K562 (cell line): ENCODE results near the gene HSD17B13. TPM values are rescaled to one million over a fixed set of nuclear protein-coding genes. Genes with fewer than 3 reads are reported as not detected.
"Not testable (repeated sequence)": the region's sequence is repeated elsewhere in the genome, so short reads cannot be mapped to it uniquely, and the experiment has no call there.

Experiments
- ATAC-seq: fragments of 200-7000 bp; cut with Tn5 transposase; 3 replicates; pipeline ENCODE4 v1.9.1; 2020; ENCODE audit warnings: moderate library complexity
- BruUV-seq: library from RNA; stranded (reverse); fragments of 400-500 nt; replicated peaks from 2 replicates; lab custom pipeline; 2021; lab: Mats Ljungman, UMichigan
- CTCF ChIA-PET: fragments of 300-600 bp; formaldehyde crosslinking; extraction: SDS; loops from one replicate; lab custom pipeline; 2021; ENCODE audit warnings: low intra/inter-chr PET ratio; lab: Yijun Ruan, JAX
- POLR2A ChIA-PET: fragments of 300-600, 350-650 bp; sonication (Branson Sonifier 250); formaldehyde crosslinking; extraction: SDS; loops from one replicate; lab custom pipeline; 2021; ENCODE audit warnings: antibody characterized with exemption, inconsistent platforms; lab: Yijun Ruan, JAX
- DNase-seq, 4 experiments: peaks; one replicate each; pipeline versions ENCODE4 v3.0.0 to v3.0.0-alpha.2; 2011 to 2018; ENCODE audit warnings: low spot score in 3 of 4, mixed read lengths in 3 of 4; ENCODE audit errors: extremely low read depth in 1 of 4
- FAIRE-seq: peaks from 2 replicates; lab custom pipeline; 2011; peaks lifted over from hg19 to GRCh38; lab: Jason Lieb, UNC
- H2AFZ ChIP-seq: 2 replicates; pipeline ENCODE4 v1.6.0; 2011; ENCODE audit warnings: low read depth, low read length, control low read depth, inconsistent platforms
- H3K27ac ChIP-seq: fragments of 200-600 bp; 3 replicates; pipeline ENCODE4 v1.8.0; 2011; ENCODE audit warnings: low read depth, mild to moderate bottlenecking, control low read depth, inconsistent platforms, low read length, moderate library complexity, mixed read lengths; ENCODE audit errors: extremely low read depth
- H3K27me3 ChIP-seq, 2 experiments: fragments of 300-600 bp in 1 of 2; 2 replicates in 1 of 2; 3 replicates in 1 of 2; pipeline versions ENCODE4 v1.6.0 to v1.8.0; 2011; ENCODE audit warnings: inconsistent platforms in 2 of 2, low read length in 2 of 2, mild to moderate bottlenecking in 1 of 2, mixed read lengths in 1 of 2, moderate library complexity in 1 of 2; ENCODE audit not compliant: control insufficient read depth in 2 of 2, insufficient read depth in 2 of 2
- H3K36me3 ChIP-seq: fragments of 300-600 bp; 3 replicates; pipeline ENCODE4 v1.8.0; 2011; ENCODE audit warnings: mild to moderate bottlenecking, low read length, inconsistent platforms; ENCODE audit not compliant: control insufficient read depth, insufficient read depth
- H3K4me1 ChIP-seq, 2 experiments: fragments of 200-600 bp in 1 of 2; replicated peaks in 1 of 2; 2 replicates in 1 of 2; 3 replicates in 1 of 2; pipeline versions ENCODE4 v1.5.1 to v1.8.0; 2011; ENCODE audit warnings: inconsistent platforms in 2 of 2, low read length in 2 of 2, mild to moderate bottlenecking in 1 of 2, mixed read lengths in 1 of 2, moderate library complexity in 1 of 2; ENCODE audit not compliant: control insufficient read depth in 2 of 2, insufficient read depth in 2 of 2
- H3K4me2 ChIP-seq: 2 replicates; pipeline ENCODE4 v1.6.1; 2011; ENCODE audit warnings: low read length, control low read depth, inconsistent platforms, mixed read lengths; ENCODE audit not compliant: insufficient read depth
- H3K4me3 ChIP-seq: fragments of 200-600 bp; sonication (generic), shearing (Covaris generic); 2 replicates; pipeline ENCODE4 v1.5.1; 2016; ENCODE audit warnings: control low read depth, inconsistent platforms
- H3K79me2 ChIP-seq: fragments of 200-600 bp; 3 replicates; pipeline ENCODE4 v1.8.0; 2011; ENCODE audit warnings: low read length, inconsistent platforms; ENCODE audit not compliant: control insufficient read depth, insufficient read depth
- H3K9ac ChIP-seq, 2 experiments: 2 replicates each; pipeline versions ENCODE4 v1.6.0 to v1.6.1; 2011; ENCODE audit warnings: low read depth in 2 of 2, low read length in 2 of 2, control low read depth in 1 of 2, inconsistent platforms in 1 of 2, mild to moderate bottlenecking in 1 of 2, mixed read lengths in 1 of 2; ENCODE audit not compliant: insufficient read depth in 1 of 2
- H3K9me1 ChIP-seq: one replicate; pipeline ENCODE4 v1.6.0; 2011; ENCODE audit warnings: inconsistent platforms, mild to moderate bottlenecking, low read length, moderate library complexity; ENCODE audit not compliant: control insufficient read depth, insufficient read depth
- H3K9me3 ChIP-seq: replicated peaks from 2 replicates; pipeline ENCODE4 v1.5.1; 2011; ENCODE audit warnings: low read depth, low read length, inconsistent platforms; ENCODE audit not compliant: control insufficient read depth, insufficient read depth
- H4K20me1 ChIP-seq: replicated peaks from 2 replicates; pipeline ENCODE4 v1.6.1; 2011; ENCODE audit warnings: low read length, inconsistent platforms, mixed read lengths; ENCODE audit not compliant: control insufficient read depth, insufficient read depth
- POLR2A ChIP-seq: fragments of 450-650 bp; conservative IDR thresholded peaks from 2 replicates; pipeline ENCODE4 v1.6.1; 2016
- ZNF184 ChIP-seq: sonication (generic); formaldehyde crosslinking; IDR thresholded peaks from 2 replicates; pipeline ENCODE4 v1.5.0; 2020; ENCODE audit warnings: missing genetic modification reagents
- WGBS: fragments of 100-300 bp; shearing (Covaris generic); methylation state at CpG from one replicate; pipeline ENCODE4 v1.1.6; 2016; ENCODE audit warnings: low coverage, mixed read lengths; ENCODE audit not compliant: insufficient coverage; ENCODE audit errors: missing lambda C conversion rate; 5-methylcytosine and 5-hydroxymethylcytosine counted together
- in situ Hi-C: fragments of 300-500 bp; cut with MboI; formaldehyde crosslinking; loops from 4 replicates; pipeline ENCODE4 v1.15.0; 2018; ENCODE audit warnings: inconsistent platforms, mixed read lengths
- intact Hi-C: fragments of 100-400 bp; cut with micrococcal nuclease; formaldehyde crosslinking; loops from 2 replicates; pipeline ENCODE4 v1.14.2; 2022
- polyA plus RNA-seq, 8 experiments: library from polyadenylated mRNA; depleted of rRNA in 4 of 8; stranded (reverse) in 5 of 8; unstranded in 3 of 8; fragments of >200 nt; fragmentation: Nextera tagmentation in 2 of 8; fragmentation: Illumina TruSeq in 1 of 8; extraction: Ambion mirVana in 2 of 8; extraction: Trizol in 1 of 8; gene quantifications; 2 replicates each; pipeline versions ENCODE4 v1.2.1 to v1.2.3, GENCODE V29; 2011 to 2014; ENCODE audit warnings: inconsistent platforms in 1 of 8, missing spikeins in 1 of 8
- total RNA-seq, 7 experiments: library from RNA; depleted of rRNA in 6 of 7; stranded (reverse); fragments of >200 nt in 6 of 7; fragmentation: Illumina TruSeq in 2 of 7; extraction: Trizol in 2 of 7; gene quantifications; 2 replicates each; pipeline versions ENCODE4 v1.2.1 to v1.2.3, GENCODE V29; 2011 to 2021; ENCODE audit warnings: low replicate concordance in 1 of 7

Gene HSD17B13
- total and polyA plus RNA-seq, 9 of the 15 experiments (the other 6 are each of a cell fraction or from before 2014, with no cell fraction given), result 0.05 to 0.36 (median 0.29) TPM

DNA sequence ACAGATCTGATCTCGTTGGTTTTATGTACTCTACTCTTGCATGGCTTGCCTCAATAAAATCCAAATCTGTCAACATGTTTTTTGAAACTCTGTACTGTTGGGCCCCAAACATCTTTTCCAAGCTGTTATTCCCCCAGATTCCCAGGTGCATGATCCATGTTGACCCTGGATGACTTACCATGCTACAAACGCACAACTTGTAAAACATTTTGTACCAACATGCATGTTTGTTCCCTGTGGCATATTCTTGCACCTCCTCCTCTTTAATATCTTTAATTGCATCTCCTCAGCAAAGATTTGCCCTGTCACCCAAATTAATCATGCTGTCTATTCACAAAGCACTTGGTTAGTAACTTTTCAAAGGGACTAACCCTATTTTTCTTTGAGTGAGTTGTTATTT is 24.3 kb downstream of the HSD17B13 start:
- H3K4me2 ChIP-seq, result no peak overlapping the region
- WGBS, result 3% methylated on average over 2 of the region's 2 CpGs
- no peak overlapping the region for H3K27ac ChIP-seq
- H3K36me3 ChIP-seq, result no peaks in the 10 kb centered on the region
- in situ Hi-C loops (no loop called here), intact Hi-C loops (no loop called here)
- H2AFZ ChIP-seq, result no peak overlapping the region
- no peaks in the 10 kb centered on the region for H4K20me1 ChIP-seq
- H3K4me3 ChIP-seq, result no peak overlapping the region
- H3K4me1 ChIP-seq, result no peaks in the 10 kb centered on the region
- no peaks in the 10 kb centered on the region for H3K79me2 ChIP-seq
- TF ChIP-seq ZNF184 (CRISPR knock-in tag), result no peak
- no peak for TF ChIP-seq POLR2A
- FAIRE-seq, result peak; percentile 23
- no peak for ATAC-seq
- BruUV-seq, result no TSS peak
- no peaks in the 10 kb centered on the region for H3K27me3 ChIP-seq
- H3K9ac ChIP-seq, result no peak overlapping the region
- no peaks in the 10 kb centered on the region for H3K9me1 ChIP-seq
- DNase-seq, result no peak
- H3K9me3 ChIP-seq, result no peaks in the 10 kb centered on the region
- CTCF ChIA-PET, result no interaction called here
- POLR2A ChIA-PET, result no interaction called here

GRCh38 chr4:87294911-87295310 is 27.8 kb downstream of the HSD17B13 start:
- H4K20me1 ChIP-seq, H2AFZ ChIP-seq, H3K9me3 ChIP-seq, H3K9me1 ChIP-seq, CTCF ChIA-PET, H3K27ac ChIP-seq, H3K4me2 ChIP-seq, H3K36me3 ChIP-seq, H3K79me2 ChIP-seq, intact Hi-C loops, H3K4me3 ChIP-seq, FAIRE-seq, in situ Hi-C loops, H3K4me1 ChIP-seq, BruUV-seq, H3K27me3 ChIP-seq, H3K9ac ChIP-seq, POLR2A ChIA-PET, ATAC-seq, DNase-seq: not testable (repeated sequence)
- WGBS, result 5% methylated on average over 11 of the region's 11 CpGs
